NCI-H128 (cell line): ENCODE results near the gene PCDH9.
"Not testable (repeated sequence)": the region's sequence is repeated elsewhere in the genome, so short reads cannot be mapped to it uniquely, and the experiment has no call there.

Source experiments
- DNase-seq: peaks from one replicate; lab custom pipeline; 2025; ENCODE audit not compliant: unreplicated experiment; lab: John Stamatoyannopoulos, UW

PCDH9 gene

GRCh38 chr13:66790861-66791260, 439.3 kb downstream of the PCDH9 start:
- no peak for DNase-seq

- no peak for DNase-seq
Measured at GRCh38 chr13:66781241-66781640, 448.9 kb downstream of the PCDH9 start.

- DNase-seq, result no peak
Measured at GRCh38 chr13:66780814-66781213, 449.3 kb downstream of the PCDH9 start.

GRCh38 chr13:66778461-66778860, 451.7 kb downstream of the PCDH9 start:
- no peak for DNase-seq

- DNase-seq, result no peak
Measured at GRCh38 chr13:66775196-66775595, 454.9 kb downstream of the PCDH9 start.

GRCh38 chr13:66774046-66774445, 456.1 kb downstream of the PCDH9 start:
- no peak for DNase-seq

GRCh38 chr13:66765559-66765958, 464.6 kb downstream of the PCDH9 start:
- no peak for DNase-seq

GRCh38 chr13:66760678-66761077, 469.5 kb downstream of the PCDH9 start:
- not testable (repeated sequence) for DNase-seq

GRCh38 chr13:66759919-66760318, 470.2 kb downstream of the PCDH9 start:
- no peak for DNase-seq

- no peak for DNase-seq
Measured at GRCh38 chr13:66751691-66752090, 478.4 kb downstream of the PCDH9 start.

- DNase-seq, result no peak
Measured at GRCh38 chr13:66748712-66749111, 481.4 kb downstream of the PCDH9 start.

- no peak for DNase-seq
Measured at GRCh38 chr13:66745307-66745706, 484.8 kb downstream of the PCDH9 start.

GRCh38 chr13:66723576-66723975, 506.6 kb downstream of the PCDH9 start:
- no peak for DNase-seq

GRCh38 chr13:66716538-66716937, 513.6 kb downstream of the PCDH9 start:
- DNase-seq, result no peak

GRCh38 chr13:66714795-66715194, 515.3 kb downstream of the PCDH9 start:
- no peak for DNase-seq

GRCh38 chr13:66704110-66704509, 526.0 kb downstream of the PCDH9 start:
- no peak for DNase-seq

- DNase-seq, result no peak
Measured at GRCh38 chr13:66703597-66703996, 526.5 kb downstream of the PCDH9 start.

- DNase-seq, result no peak
Measured at GRCh38 chr13:66700117-66700601, 530.0 kb downstream of the PCDH9 start.

- no peak for DNase-seq
Measured at GRCh38 chr13:66693656-66694055, 536.5 kb downstream of the PCDH9 start.

- DNase-seq, result no peak
Measured at GRCh38 chr13:66691149-66691548, 539.0 kb downstream of the PCDH9 start.

- DNase-seq, result no peak
Measured at GRCh38 chr13:66689628-66690027, 540.5 kb downstream of the PCDH9 start.

GRCh38 chr13:66689037-66689619, 541.0 kb downstream of the PCDH9 start:
- DNase-seq, result no peak

GRCh38 chr13:66681403-66681802, 548.7 kb downstream of the PCDH9 start:
- DNase-seq, result no peak
